T1000 (cell line): ENCODE measurements around the gene LDLRAP1.
"Not testable (repeated sequence)": the region's sequence is repeated elsewhere in the genome, so short reads cannot be mapped to it uniquely, and the experiment has no call there.

Source experiments
- DNase-seq: peaks from one replicate; lab custom pipeline; 2025; ENCODE audit warnings: mixed read lengths; lab: John Stamatoyannopoulos, UW

LDLRAP1 gene

DNA sequence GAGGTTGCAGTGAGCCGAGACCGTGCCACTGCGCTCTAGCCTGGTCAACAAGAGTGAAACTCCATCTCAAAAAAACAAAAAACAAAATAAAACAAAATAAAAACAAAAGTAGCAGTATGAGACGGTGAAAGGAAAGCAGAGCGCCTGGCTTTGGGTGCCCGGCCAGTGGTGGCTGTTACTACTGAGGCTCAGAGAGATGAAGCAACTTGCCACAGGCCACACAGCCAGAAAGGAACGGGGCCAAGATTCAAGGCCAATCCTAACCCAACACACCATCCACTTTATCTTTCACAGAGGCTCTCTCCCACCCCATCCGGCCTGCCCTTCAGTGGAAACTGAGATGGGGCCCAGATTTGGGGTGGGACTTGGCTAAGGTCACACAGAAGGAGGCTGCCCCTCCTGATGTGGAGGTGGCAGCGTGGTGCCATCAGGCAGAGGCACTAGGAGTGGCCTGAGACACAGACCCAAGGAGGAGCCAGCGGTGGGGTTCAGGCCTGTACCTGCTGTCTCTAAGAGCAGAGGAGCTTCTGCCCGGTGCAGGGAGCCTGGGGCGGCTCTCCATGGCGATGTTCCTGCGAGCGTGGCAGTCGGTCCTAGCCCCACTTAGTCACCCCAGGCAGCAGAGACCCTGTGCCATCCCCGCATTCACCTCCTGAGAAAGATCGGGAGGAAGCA lies 33.2 kb downstream of the LDLRAP1 start:
- DNase-seq: no peak

GRCh38 chr1:25577134-25577920 lies 33.9 kb downstream of the LDLRAP1 start:
- no peak for DNase-seq

DNA sequence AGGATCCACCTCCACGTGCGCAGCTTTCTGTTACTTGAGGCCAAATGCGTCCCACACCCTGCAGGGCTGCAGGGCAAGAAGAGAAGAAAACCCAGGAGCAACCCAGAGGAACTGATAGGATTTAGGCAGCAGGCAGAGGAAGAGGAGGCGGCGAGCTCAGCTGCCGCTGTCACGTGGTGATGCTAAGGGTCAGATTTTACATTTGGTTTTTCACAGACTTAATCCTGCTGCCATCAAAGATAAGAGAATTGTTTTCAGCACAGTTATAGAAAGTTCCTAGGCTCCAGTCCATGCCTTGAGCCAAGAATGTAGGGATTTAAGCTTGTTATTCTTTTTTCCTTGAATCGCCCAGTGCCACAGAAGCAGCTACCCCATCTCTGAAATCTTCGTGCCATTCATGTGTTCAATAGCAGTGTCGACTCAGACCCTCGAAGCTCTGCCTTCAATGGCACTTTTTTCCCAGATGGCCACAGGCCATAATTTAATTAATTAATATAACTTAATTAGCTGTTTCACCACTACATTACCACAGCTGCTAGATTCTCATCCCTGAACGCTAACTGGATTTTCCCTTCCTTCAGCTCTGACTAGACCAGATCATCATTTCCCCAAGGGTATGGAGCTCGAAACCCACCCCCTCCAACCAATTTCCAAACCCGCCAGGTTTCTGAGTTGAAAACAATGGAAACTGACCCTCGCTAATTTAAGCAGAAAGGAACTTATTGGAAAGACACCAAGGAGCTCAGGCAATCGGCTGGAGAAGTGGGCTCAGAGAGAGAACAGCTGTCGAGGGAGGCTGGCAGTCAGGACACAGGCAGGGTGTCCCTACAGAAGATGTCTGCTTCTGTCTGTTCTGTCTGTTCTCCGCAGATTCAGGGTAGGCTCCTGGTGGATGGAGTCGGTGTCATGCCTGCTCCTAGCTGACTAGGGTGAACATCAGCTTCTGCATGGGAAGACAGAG lies 36.2 kb downstream of the LDLRAP1 start:
- no peak for DNase-seq

DNA sequence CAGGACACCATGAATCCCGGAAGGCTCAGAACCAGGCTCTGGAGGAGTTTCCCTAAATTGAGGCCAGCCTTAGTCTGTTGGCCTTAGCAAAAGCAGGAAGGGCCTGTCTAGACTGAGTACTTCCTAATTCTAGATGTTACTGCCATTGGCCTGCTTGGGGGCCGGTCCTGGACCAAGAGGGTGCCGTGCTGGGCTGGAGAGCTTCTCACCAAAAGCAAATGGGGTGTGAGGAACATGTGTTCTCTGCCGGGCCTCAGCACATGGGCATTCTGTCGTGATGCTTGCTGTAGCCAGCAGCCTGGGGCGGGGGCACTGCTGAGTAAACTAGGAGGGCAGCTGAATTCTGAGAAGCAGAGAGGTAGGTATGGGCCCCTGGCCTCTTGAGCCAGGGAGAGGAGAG lies 37.5 kb downstream of the LDLRAP1 start:
- no peak for DNase-seq

GRCh38 chr1:25581764-25582163 lies 38.4 kb downstream of the LDLRAP1 start:
- DNase-seq: no peak

GRCh38 chr1:25583519-25584370 lies 40.3 kb downstream of the LDLRAP1 start:
- no peak for DNase-seq

DNA sequence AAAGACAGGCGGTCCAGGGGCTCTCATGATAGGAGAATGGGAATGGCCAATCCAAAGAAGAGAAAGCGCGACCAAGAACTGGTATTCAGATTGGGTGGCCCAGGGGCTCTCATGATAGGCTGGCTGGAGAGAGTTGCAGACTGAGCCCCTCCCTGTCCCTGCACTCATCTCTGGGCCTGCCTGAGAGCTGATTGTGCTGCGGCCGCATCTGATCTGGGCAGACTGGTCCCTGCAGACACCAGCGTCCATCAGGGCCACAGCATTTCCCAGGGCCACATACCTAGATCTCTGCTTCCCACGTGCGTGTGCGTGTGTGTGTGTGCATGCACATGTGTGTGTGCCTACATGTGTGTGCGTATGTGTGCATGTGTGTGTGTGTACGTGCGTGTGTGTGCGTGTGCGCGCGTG lies 42.8 kb downstream of the LDLRAP1 start:
- DNase-seq: no peak

- DNase-seq: no peak
Measured at GRCh38 chr1:25587290-25587689, 43.9 kb downstream of the LDLRAP1 start.

- not testable (repeated sequence) for DNase-seq
Measured at GRCh38 chr1:25588224-25588623, 44.8 kb downstream of the LDLRAP1 start.

DNA sequence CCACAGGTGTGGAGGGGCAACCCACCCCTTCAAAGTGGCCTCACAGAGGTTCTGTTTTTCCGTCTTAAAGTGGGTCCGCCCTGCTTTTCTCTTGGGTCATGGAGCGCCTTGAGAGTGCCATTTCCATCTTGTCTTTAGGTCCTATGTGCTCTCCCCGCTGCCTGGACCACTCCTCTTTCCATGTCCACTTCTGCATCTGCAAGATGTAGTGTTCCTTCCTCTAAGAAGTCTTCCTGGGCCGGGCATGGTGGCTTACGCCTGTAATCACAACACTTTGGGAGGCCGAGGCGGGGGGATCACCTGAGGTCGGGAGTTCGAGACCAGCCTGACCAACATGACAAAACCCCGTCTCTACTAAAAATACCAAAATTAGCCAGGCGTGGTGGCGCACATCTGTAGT lies 45.4 kb downstream of the LDLRAP1 start:
- DNase-seq: not testable (repeated sequence)

GRCh38 chr1:25590096-25590824 lies 46.9 kb downstream of the LDLRAP1 start:
- no peak for DNase-seq

DNA sequence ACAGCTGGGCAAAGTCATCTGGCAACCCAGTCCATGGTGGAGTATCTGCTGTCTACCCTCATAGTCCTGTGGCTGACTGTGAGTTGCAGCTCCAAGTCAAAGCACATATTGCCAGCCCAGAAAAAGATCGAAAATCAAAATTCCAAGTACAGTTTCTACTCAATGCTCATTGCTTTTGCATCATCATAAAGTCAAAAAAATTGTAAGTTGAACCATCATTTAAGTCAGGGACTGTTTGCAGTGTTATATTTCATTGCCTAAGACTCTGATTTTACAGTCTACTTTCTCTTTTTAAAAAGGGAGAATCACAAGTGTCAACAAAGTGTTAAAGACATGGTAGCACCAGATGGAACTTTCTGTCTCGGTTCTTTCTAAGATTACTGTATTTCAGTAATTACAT lies 50.5 kb downstream of the LDLRAP1 start:
- DNase-seq: no peak

- DNase-seq: no peak
Measured at GRCh38 chr1:25594971-25595370, 51.6 kb downstream of the LDLRAP1 start.

GRCh38 chr1:25596641-25597040 lies 53.2 kb downstream of the LDLRAP1 start:
- DNase-seq: not testable (repeated sequence)

DNA sequence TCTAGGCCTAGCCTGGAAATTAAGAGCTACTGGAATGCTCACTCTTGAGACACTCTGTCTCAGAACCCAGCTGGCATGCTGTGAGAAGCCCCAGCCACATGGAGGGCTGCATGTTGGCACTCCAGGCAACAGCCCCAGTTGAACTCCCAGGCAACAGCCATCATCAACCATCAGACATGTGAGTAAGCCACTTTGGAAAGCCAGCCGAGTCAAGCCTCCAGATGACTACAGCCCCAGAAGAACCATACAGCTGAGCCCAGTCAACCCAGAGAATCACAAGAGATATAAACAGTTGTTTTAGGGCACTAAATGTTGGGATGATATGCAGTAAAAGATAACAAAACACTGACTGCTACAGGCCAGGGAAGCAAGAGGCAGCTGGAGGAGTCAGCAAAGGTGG lies 55.5 kb downstream of the LDLRAP1 start:
- no peak for DNase-seq

DNA sequence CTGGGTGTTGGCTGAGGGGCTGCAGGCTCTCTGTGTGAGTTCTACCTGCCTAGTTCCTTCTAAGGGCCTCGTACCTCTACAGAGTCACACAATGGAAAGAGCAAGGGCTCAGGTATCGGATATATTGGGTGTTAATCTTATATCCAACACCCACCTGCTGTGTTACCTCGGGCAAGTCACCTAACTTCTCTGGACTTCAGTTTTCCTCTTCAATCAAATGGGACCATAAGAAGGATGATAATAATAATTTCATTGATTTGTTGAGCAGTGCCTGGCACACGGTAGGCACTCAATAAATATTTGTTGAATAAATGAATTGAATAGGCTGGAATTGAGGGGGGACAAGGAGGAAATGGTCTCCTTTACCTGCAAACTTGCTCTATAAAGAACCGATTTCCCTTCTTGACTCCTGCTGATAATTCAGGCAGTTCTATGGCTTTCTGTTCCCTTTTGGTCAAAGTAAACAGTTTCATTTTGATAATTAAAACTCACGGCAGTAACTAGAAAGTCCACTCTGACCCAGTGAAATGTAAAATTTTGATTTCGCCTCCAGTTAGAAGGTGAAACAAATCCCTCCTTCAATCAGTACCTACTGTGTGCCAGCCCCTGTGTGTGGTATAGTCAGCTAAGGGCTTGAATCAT lies 56.7 kb downstream of the LDLRAP1 start:
- no peak for DNase-seq

- DNase-seq: not testable (repeated sequence)
Measured at GRCh38 chr1:25600971-25601699, 57.7 kb downstream of the LDLRAP1 start.

- not testable (repeated sequence) for DNase-seq
Measured at GRCh38 chr1:25603779-25604538, 60.6 kb downstream of the LDLRAP1 start.

GRCh38 chr1:25607123-25607522 lies 63.7 kb downstream of the LDLRAP1 start:
- DNase-seq: no peak
